ENCODE data around the gene GUF1. TPM values are rescaled to one million over a fixed set of nuclear protein-coding genes. Genes with fewer than 3 reads are reported as not detected.

Gene GUF1
- total and polyA plus RNA-seq, 10 donors = 9.6 to 24.5 (median 15.2) TPM

- H3K4me1 ChIP-seq = no peaks in the 10 kb centered on the region
- intact Hi-C loops (cut with DNase I; ENCODE audit: low total_unique reads) = no loop called here
- no peak overlapping the region for H3K27ac ChIP-seq
- H3K9me3 ChIP-seq = no peaks in the 10 kb centered on the region
- DNase-seq = no peak
- no peaks in the 10 kb centered on the region for H3K36me3 ChIP-seq
- no peak overlapping the region for H3K4me3 ChIP-seq
- H3K27me3 ChIP-seq (replicated peaks in 1 of 7) = no peaks in the 10 kb centered on the region
- TF ChIP-seq, protein P1, sequence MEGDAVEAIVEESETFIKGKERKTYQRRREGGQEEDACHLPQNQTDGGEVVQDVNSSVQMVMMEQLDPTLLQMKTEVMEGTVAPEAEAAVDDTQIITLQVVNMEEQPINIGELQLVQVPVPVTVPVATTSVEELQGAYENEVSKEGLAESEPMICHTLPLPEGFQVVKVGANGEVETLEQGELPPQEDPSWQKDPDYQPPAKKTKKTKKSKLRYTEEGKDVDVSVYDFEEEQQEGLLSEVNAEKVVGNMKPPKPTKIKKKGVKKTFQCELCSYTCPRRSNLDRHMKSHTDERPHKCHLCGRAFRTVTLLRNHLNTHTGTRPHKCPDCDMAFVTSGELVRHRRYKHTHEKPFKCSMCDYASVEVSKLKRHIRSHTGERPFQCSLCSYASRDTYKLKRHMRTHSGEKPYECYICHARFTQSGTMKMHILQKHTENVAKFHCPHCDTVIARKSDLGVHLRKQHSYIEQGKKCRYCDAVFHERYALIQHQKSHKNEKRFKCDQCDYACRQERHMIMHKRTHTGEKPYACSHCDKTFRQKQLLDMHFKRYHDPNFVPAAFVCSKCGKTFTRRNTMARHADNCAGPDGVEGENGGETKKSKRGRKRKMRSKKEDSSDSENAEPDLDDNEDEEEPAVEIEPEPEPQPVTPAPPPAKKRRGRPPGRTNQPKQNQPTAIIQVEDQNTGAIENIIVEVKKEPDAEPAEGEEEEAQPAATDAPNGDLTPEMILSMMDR (IDR thresholded peaks at IDR 0.05 in 8 of 11, conservative IDR thresholded peaks at IDR 0.05 in 3 of 11) = peak in 2 of 11 experiments; percentile 8 to 13
- no peak for TF ChIP-seq POLR2A (IDR thresholded peaks at IDR 0.05)
- 7 to 83% (median 63%) methylated on average over 2 of the region's 2 CpGs for WGBS, 5 donors
Measured at GRCh38 chr4:44738615-44739014, 60.4 kb downstream of the GUF1 start.

- no peak for DNase-seq
- H3K4me1 ChIP-seq = no peaks in the 10 kb centered on the region
- 75 to 86% (median 79%) methylated on average over 2 of the region's 2 CpGs for WGBS, 5 donors
- no peak overlapping the region for H3K27ac ChIP-seq
- TF ChIP-seq POLR2AphosphoS5 (IDR thresholded peaks at IDR 0.05) (no peak), POLR2A (IDR thresholded peaks at IDR 0.05) (no peak)
- TF ChIP-seq, protein P1 (IDR thresholded peaks at IDR 0.05 in 8 of 11, conservative IDR thresholded peaks at IDR 0.05 in 3 of 11) = no peak
- no peaks in the 10 kb centered on the region for H3K27me3 ChIP-seq (replicated peaks in 1 of 7)
- H3K9me3 ChIP-seq = peaks cover 0 to 7% (median 0%) of the 10 kb centered on the region in 8 donors
- no peak overlapping the region for H3K4me3 ChIP-seq
- intact Hi-C loops (cut with DNase I; ENCODE audit: low total_unique reads) = no loop called here
- no peaks in the 10 kb centered on the region for H3K36me3 ChIP-seq
Measured at GRCh38 chr4:44740201-44740600, 62.0 kb downstream of the GUF1 start.

Other genes with a start within 250 kb of the GUF1 start
- gene KCTD8, start 229.6 kb upstream of the GUF1 start, total RNA-seq = under 1 TPM in 1 of 7 donors, not detected in 6; 0.30 TPM
- gene KCTD8, start 229.6 kb upstream of the GUF1 start, polyA plus RNA-seq = not detected
- gene YIPF7, start 26.8 kb upstream of the GUF1 start, total RNA-seq = not detected
- under 1 TPM; 0.05 to 0.24 (median 0.13) TPM for gene YIPF7, start 26.8 kb upstream of the GUF1 start, polyA plus RNA-seq
- gene GNPDA2, start 48.1 kb downstream of the GUF1 start, total RNA-seq = 10 to 100 TPM; 10.2 to 18.8 (median 14.8) TPM
- 10 to 100 TPM; 10.5 to 11.0 (median 10.7) TPM for gene GNPDA2, start 48.1 kb downstream of the GUF1 start, polyA plus RNA-seq

Data from spleen (tissue), 11 donors.